A673 (cell line): ENCODE results near the gene UBE2D3.

Source experiments
- CTCF ChIP-seq: fragments of 300-800, 200-600 bp; sonication (generic); conservative IDR thresholded peaks from 2 replicates; pipeline ENCODE4 v1.5.1; 2017; ENCODE audit warnings: low read depth, mild to moderate bottlenecking, antibody characterized with exemption, low read length, moderate library complexity, mixed read lengths
- EZH2 ChIP-seq: fragments of 200-600 bp; sonication (generic); IDR thresholded peaks from 2 replicates; pipeline ENCODE4 v1.6.1; 2017; ENCODE audit warnings: borderline replicate concordance, low read depth, mild to moderate bottlenecking, mixed read lengths, antibody characterized with exemption, low read length; ENCODE audit not compliant: poor library complexity, severe bottlenecking

- TF ChIP-seq CTCF (no peak), EZH2 (no peak)
Measured at GRCh38 chr4:102808009-102808408, 19.3 kb downstream of the UBE2D3 start.
